CMK (cell line): Measurements from ENCODE around the gene IDI1.
"Not testable (repeated sequence)": the region's sequence is repeated elsewhere in the genome, so short reads cannot be mapped to it uniquely, and the experiment has no call there.

Experiments used
- DNase-seq: peaks from one replicate; pipeline ENCODE4 v3.0.0-alpha.2; 2010; ENCODE audit warnings: low read depth

The IDI1 gene

GRCh38 chr10:1063232-1063865, 14.4 kb upstream of the IDI1 start:
- DNase-seq: no peak

GRCh38 chr10:1061930-1062774, 13.2 kb upstream of the IDI1 start:
- DNase-seq: no peak

DNA sequence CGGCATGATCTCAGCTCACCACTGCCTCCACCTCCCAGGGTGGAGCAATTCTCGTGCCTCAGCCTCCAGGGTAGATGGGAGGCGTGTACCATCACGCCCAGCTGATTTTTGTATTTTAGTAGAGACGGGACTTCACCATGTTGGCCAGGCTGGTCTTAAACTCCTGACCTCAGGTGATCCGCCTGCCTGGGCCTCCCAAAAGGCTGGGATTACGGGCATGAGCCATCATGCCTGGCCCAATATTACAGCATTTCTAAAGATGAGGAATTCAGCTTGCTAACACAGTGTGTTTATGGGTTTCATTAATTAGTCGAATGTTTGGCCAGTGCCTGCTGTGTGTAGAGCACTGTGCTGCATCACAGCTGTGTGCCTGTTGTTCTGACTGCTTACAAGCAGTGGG, 11.0 kb upstream of the IDI1 start:
- no peak for DNase-seq

- DNase-seq: no peak
Measured at GRCh38 chr10:1058017-1058416, 9.1 kb upstream of the IDI1 start.

GRCh38 chr10:1057106-1057657, 8.3 kb upstream of the IDI1 start:
- DNase-seq: no peak

- DNase-seq: no peak
Measured at GRCh38 chr10:1056326-1057105, 7.6 kb upstream of the IDI1 start, which contains the start of gene WDR37. WDR37 (plus strand) TSS chr10:1056385; CDS start chr10:1072156, 15,771 bp downstream.

DNA sequence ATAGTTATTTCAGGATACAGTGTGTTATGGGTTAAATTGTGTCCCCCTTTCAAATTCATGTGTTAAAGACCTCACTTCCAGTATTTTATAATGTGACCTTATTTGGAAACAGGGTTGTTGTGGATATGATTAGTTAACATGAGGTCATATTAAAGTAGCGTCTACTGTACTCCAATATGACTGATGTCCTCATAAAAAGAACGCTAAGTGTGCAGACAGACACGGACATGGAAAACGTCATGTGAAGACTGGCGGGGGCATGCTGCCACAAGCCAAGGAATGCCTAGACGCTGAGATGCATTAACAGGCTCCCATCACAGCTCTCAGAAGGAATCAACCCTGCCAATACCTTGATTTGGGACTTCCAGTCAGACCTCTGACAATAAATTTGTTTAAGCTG, 5.8 kb upstream of the IDI1 start:
- DNase-seq: no peak

GRCh38 chr10:1050554-1050953, 1.6 kb upstream of the IDI1 start:
- no peak for DNase-seq

DNA sequence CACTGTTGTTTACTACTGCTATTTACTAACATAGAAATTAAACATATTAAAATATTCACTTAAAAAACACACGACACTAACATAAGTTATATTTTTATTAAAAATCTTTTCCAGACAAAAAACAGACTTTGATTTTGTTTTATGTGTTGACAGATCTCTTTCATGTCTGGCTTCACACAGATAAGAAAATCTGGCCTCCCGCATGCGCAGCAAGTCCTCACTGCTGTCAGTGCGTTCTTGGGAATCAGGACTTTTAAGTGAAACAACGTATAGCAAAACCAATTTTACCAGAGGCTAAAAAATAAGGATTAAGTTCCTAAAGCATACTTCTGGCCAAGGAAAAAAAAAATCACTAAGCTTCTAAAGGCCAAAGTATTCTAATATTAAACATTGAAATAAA, 1.2 kb upstream of the IDI1 start:
- no peak for DNase-seq

DNA sequence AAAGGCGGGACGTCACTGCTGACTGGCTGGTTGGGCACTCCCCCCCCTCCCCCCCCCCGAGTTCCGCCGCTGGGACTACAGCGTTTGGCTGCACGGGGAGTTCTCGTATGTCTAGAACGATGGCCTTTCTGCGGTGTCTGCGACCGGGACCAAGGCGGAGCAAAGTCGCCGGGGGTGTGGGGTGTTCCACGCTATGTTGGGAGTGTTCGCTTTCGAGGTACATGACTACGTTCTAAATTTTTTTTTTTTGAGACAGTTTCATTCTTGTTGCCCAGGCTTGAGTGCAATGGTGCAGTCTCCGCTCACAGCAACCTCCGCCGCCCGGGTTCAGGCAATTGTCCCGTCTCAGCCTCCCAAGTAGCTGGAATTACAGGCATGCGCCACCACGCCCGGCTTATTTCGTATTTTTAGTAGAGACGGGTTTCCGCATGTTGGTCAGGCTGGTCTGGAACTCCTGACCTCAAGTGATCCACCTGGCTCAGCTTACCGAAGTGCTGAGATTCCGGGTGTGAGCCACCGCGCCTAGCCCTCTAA, 573 bp upstream of the IDI1 start:
- no peak for DNase-seq

DNA sequence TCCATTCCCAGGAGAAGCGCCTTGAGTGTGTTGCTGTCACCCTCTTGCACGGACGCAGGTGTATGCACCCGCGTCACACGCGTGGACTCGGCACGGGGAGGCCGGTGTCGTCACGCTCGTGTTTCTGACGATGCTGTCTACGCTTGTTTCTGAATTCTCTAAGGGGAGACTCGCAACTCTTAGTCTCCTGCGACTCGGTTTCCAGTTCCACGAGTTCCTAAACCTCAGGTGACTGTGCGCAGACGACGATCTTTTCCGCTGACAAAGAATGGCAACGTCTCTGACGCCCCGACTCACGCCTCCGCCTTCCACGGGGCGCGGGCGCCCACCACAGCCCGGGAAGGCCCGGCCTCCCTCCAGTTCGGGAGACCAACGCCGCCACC, 579 bp downstream of the IDI1 start:
- no peak for DNase-seq

GRCh38 chr10:1047937-1048336, 982 bp downstream of the IDI1 start:
- DNase-seq: no peak

DNA sequence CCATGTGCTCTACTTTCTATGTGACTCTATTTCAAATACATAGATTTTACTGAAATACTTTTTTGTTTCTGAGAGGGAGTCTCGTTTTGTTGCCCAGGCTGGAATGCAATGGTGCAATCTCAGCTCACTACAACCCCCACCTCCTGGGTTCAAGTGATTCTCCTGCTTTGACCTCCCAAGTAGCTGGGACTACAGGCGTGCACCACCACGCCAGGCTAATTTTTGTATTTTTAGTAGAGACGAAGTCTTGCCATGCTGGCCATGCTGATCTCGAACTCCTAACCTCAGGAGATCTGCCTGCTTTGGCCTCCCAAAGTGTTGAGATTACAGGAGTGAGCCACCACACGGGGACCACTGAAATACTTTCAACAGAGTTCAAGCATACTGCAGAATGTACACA, 3.5 kb downstream of the IDI1 start:
- DNase-seq: no peak

GRCh38 chr10:1044964-1045363, 4.0 kb downstream of the IDI1 start:
- DNase-seq: no peak

GRCh38 chr10:1044146-1044545, 4.8 kb downstream of the IDI1 start:
- DNase-seq: no peak

GRCh38 chr10:1043532-1043995, 5.4 kb downstream of the IDI1 start:
- no peak for DNase-seq

- DNase-seq: no peak
Measured at GRCh38 chr10:1041514-1041913, 7.4 kb downstream of the IDI1 start.

DNA sequence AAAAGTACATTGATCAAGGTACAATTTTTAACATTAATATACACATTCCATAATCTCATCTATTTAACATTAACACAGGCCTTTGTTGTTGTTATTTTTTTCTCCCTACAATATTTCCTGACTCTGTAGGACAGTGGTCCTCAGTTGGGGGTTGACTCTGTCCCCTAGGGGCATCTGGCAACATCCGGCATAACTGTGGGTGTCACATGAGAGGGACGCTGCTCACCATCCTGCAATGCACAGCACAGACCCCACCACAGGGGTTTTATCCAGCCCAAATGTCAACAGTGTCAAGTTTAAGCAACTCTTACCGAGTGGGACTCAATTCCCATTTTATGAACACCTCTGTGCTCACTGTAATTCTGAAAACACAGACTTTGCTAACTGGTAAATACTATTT, 8.8 kb downstream of the IDI1 start:
- no peak for DNase-seq

DNA sequence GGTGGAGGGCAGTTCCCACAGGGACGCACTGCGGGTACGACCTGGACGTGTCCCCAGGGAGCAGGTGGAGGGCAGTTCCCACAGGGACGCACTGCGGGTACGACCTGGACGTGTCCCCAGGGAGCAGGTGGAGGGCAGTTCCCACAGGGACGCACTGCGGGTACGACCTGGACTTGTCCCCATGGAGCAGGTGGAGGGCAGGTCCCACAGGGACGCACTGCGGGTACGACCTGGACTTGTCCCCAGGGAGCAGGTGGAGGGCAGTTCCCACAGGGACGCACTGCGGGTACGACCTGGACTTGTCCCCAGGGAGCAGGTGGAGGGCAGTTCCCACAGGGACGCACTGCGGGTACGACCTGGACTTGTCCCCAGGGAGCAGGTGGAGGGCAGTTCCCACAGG, 10.2 kb downstream of the IDI1 start:
- not testable (repeated sequence) for DNase-seq

GRCh38 chr10:1037098-1037497, 11.8 kb downstream of the IDI1 start:
- no peak for DNase-seq

- DNase-seq: no peak
Measured at GRCh38 chr10:1036341-1036791, 12.6 kb downstream of the IDI1 start.

DNA sequence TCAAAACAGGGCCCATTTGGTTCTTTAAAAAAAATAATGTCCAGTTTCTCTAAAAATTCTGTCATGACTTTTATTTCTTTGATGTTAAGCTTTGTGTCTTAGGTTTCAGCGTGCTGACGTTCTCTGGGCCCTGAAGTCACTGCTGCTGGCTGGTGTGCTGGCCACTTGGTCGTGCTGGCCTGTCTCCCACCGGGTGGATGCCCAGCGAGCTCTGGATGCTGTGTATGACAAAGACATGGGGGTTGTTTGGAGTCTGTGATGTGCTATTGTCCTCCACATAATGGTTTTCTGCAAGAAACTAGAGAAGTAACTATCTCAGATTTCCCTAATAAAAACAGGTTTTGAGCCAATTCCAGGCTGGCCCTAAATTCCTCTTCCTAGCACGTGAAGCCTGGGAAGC, 13.7 kb downstream of the IDI1 start:
- no peak for DNase-seq
